Measurements from ENCODE around the gene FOXA1.

FOXA1 gene

DNA sequence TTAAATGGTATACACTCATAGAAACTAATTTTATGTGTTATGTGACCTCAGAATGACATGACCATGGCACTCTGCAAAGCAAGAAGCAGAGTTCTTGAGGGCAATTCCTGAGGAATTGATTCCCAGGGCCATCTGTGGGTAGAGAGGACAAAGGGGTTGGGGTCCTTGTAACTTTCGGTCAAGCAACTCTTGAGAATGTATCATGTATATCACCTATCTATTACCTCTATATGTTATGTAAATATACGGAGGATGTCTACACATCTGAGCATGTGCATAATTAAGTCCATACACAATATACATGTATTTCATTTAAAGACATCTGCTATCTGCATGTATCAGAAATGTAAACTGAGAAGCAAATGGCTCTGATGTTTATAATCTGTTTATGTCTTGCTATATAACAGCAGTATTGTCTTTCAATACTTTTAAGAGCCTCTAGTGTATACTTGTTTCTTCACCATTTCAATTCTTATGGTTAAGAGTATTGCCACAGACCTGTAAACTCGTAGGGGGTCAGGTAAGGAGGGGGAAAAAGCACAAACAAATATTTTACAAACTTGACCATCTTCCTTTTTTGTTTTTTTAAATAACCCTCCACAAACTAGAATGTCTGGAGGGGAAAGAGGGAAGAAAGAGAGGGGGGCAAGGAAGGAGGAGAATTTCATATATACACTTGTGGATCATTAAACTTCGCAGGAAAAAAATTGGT is 4.5 kb downstream of the FOXA1 start:
- no peak for DNase-seq

DNA sequence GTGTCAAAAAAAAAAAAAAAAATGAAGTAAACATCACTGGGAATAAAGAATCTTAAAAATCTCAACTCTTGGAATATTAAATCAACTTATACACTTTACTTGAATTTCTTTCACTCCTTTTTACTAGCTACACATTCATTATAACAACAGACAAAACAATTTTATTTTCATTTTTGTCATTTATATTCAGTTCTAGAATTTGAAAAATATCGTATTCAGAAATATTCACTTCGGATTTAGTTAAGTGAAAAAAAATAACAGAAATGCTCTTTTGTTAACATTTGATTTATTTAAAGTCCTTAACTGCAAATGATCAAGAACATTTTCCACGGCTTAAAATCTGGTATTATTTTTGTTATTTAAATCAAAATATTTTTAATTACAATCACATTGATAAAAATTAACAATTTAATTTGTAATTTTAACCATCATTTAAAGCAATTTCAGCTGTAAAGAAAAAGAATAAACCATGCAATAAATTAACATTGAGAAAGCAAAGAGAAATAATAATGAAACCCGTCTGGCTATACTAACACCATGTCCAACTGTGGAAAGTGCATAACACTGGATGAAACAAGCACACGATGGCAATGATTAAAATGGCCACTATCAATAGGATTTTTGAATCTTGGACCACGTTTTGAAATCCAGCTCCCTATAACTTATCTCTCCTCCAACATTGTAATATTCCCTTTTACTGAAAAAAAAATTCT is 5.2 kb downstream of the FOXA1 start:
- DNase-seq: no peak

DNA sequence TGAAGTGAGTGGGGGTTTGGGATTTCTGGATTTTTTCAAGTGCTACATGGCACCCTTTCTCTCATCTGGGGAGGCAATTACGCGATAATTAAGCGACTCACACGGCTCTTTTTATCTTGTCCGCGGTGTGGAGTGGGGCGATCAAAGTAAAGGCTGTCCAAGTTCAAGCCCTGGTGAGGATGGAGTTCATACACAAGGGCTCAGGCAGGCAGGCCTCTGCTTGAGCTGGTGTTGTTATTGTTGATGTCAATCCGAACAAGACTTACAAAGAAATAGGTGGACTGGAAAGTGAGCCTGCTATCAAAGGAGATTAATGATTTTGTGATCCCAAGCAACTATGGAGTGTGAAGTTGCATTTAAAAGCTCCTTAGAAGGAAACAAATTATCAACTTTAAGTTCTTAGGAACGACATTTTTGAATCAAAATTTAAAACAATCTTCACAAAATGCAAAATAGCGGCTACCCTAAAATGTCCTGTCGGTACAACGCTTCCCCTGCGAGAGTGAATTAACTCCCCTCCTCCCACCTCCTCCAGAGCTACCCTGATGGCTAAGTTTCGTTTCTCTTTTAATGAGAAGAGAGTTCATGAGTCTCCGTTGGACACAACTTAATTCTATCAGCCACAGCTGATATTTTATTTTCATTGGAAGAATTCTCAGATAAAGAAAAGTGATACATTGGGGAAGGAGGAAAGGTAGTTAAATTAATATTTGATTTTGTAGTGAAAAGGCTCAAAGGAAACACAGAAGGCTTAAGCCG is 5.9 kb downstream of the FOXA1 start:
- no peak for DNase-seq

- DNase-seq: no peak
Measured at GRCh38 chr14:37588667-37588955, 6.4 kb downstream of the FOXA1 start.

- no peak for DNase-seq
Measured at GRCh38 chr14:37587881-37588666, 7.0 kb downstream of the FOXA1 start.

GRCh38 chr14:37587131-37587803 is 7.8 kb downstream of the FOXA1 start:
- no peak for DNase-seq

- DNase-seq: no peak
Measured at GRCh38 chr14:37586797-37587130, 8.3 kb downstream of the FOXA1 start.

DNA sequence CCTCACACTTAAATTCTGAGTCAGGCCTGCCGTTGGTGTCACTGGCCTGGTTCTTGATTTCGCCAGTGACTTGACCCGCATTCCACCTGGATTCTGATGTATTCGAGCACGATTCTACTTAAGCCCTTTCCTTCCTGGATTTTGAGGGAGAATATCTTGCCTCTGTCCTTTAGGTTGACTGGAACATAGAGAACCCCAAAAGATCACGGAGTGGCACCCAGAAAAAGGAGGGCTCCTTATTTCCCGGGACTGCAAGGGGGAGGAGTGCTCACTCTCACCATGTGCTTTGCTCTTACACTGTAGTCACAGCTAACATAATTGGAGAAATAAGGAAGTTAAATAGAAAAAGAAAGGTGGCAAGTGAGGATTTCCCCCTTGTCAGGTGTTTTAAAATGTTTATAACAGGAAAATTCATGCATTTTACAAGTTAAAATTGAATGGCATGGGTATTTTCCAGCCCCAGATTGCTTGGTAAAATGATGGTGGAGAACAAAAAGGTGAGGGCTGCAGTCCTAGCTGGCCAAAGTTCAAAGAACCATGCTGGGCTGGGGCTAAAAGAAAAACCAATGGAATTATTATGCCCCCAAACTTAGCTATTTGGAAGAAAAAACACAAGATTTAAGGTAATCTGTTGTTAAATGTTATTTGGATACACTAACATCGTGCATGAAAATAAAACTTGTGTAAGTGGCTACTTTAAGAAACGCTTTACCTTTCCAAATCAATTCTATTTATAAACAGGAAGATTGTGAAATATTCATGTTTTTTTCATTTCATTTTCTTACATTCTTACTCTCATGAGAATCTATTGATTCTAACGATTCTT is 8.9 kb downstream of the FOXA1 start:
- DNase-seq: no peak

GRCh38 chr14:37585101-37585511 is 9.9 kb downstream of the FOXA1 start:
- no peak for DNase-seq

- no peak for DNase-seq
Measured at GRCh38 chr14:37584211-37585100, 10.6 kb downstream of the FOXA1 start.

GRCh38 chr14:37583358-37584210 is 11.5 kb downstream of the FOXA1 start:
- no peak for DNase-seq

GRCh38 chr14:37580146-37580545 is 14.9 kb downstream of the FOXA1 start:
- no peak for DNase-seq

DNA sequence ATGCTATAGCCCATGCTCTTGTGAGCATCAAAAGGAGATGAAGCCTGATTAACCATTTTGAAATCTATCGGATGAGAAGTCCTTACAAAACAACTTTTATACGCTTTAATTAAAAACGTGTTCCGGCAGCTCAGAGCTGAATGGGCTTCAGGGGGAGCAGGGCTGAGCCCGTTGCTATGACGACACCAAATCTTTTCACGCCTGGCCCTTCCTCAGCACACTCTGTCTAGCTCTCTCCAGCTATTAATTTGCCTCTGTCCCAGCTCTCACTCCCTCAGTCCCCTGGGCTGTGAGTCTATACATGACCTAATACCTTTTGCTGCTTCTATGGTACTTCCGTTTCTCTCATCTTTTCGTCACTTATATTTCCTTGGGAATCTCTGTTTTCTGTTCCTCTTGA is 15.8 kb downstream of the FOXA1 start:
- no peak for DNase-seq

- DNase-seq: no peak
Measured at GRCh38 chr14:37573356-37573755, 21.7 kb downstream of the FOXA1 start.

DNA sequence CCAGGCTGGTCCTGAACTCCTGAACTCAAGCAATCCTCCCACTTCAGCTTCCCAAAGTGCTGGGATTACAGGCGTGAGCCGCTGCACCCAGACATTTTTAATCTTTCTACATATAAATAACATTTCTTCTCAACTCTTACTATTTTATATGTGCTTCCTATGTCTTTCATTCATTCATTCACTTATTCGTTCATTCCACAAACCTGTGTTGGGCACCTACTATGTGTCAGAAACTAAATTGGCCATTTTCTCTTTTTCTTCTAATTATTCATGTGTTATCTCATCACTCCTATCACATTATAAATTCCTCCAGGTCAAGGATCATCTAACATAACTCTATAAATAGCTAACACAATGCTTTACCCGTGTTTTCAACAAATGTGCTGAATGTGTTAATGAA is 23.7 kb downstream of the FOXA1 start:
- no peak for DNase-seq

DNA sequence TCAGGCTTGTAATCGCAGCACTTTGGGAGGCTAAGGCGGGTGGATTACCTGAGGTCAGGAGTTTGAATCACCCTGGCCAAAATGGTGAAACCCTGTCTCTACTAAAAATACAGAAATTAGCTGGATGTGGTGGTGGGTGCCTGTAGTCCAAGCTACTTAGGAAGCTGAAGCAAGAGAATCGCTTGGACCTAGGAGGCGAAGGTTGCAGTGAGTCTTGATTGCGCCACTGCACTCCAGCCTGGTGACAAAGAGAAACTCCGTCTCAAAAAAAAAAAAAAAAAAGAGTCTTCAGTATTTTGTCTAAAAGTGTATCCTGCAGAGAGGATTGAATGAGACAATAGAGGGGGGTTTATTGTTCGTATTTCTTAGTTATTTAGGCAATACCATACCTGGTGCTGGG is 25.3 kb downstream of the FOXA1 start:
- DNase-seq: no peak

- no peak for DNase-seq
Measured at GRCh38 chr14:37566811-37567371, 28.2 kb downstream of the FOXA1 start.

GRCh38 chr14:37565550-37565949 is 29.5 kb downstream of the FOXA1 start:
- DNase-seq: no peak

Measured in anterior cingulate cortex (tissue), 58 donors.